Jurkat, Clone E6-1 (cell line): ENCODE data around the gene GALNT1. TPM values are rescaled to one million over a fixed set of nuclear protein-coding genes. Genes with fewer than 3 reads are reported as not detected.
A peak's percentile ranks its signal among the peaks of the same experiment; 100 is the strongest.
"Not testable (repeated sequence)": the region's sequence is repeated elsewhere in the genome, so short reads cannot be mapped to it uniquely, and the experiment has no call there.

Experiments used
- DNase-seq: peaks from one replicate; pipeline ENCODE4 v3.0.0-alpha.2; 2011; ENCODE audit warnings: low read depth, low spot score
- H3K4me3 ChIP-seq: 2 replicates; pipeline ENCODE4 v1.5.1; 2011; ENCODE audit warnings: mild to moderate bottlenecking, low read length, control low read depth, moderate library complexity
- polyA plus RNA-seq: library from polyadenylated mRNA; unstranded; fragments of >200 nt; gene quantifications from one replicate; pipeline ENCODE4 v1.2.1, GENCODE V29; 2012; ENCODE audit warnings: missing spikeins; ENCODE audit not compliant: insufficient read length, insufficient read depth

GALNT1 gene
- 41.5 TPM for polyA plus RNA-seq

GRCh38 chr18:35581546-35581897, at the start of gene GALNT1:
Gene GALNT1, plus strand, starts transcription at chr18:35581740. Its CDS starts 72,923 bp downstream, at chr18:35654663.
- peak within 1 kb of the TSS; percentile 64 for H3K4me3 ChIP-seq
- no peak for DNase-seq

- H3K4me3 ChIP-seq = no peak overlapping the region
- DNase-seq = no peak
Observed at GRCh38 chr18:35533916-35534405, 47.6 kb upstream of the GALNT1 start.

GRCh38 chr18:35535297-35535696, 46.2 kb upstream of the GALNT1 start:
- no peak overlapping the region for H3K4me3 ChIP-seq
- peak; percentile 78 for DNase-seq

- DNase-seq = no peak
- H3K4me3 ChIP-seq = no peak overlapping the region
Observed at GRCh38 chr18:35542356-35542755, 39.2 kb upstream of the GALNT1 start.

- H3K4me3 ChIP-seq = no peak overlapping the region
- DNase-seq = no peak
Observed at GRCh38 chr18:35547008-35547605, 34.4 kb upstream of the GALNT1 start.

- no peak overlapping the region for H3K4me3 ChIP-seq
Observed at GRCh38 chr18:35549564-35549963, 32.0 kb upstream of the GALNT1 start.

GRCh38 chr18:35553300-35553699, 28.2 kb upstream of the GALNT1 start:
- no peak overlapping the region for H3K4me3 ChIP-seq
- DNase-seq = no peak

More at GRCh38 chr18:35549564-35549963, 32.0 kb upstream of the GALNT1 start:
- DNase-seq = no peak

GRCh38 chr18:35555538-35555937, 26.0 kb upstream of the GALNT1 start:
- DNase-seq, H3K4me3 ChIP-seq: not testable (repeated sequence)

- H3K4me3 ChIP-seq = no peak overlapping the region
- DNase-seq = no peak
Observed at GRCh38 chr18:35559867-35560266, 21.7 kb upstream of the GALNT1 start.

GRCh38 chr18:35564795-35565453, 16.6 kb upstream of the GALNT1 start:
- H3K4me3 ChIP-seq = no peak overlapping the region
- no peak for DNase-seq

- no peak for DNase-seq
- H3K4me3 ChIP-seq = no peak overlapping the region
Observed at GRCh38 chr18:35566019-35566418, 15.5 kb upstream of the GALNT1 start.

- DNase-seq = no peak
- no peak overlapping the region for H3K4me3 ChIP-seq
Observed at GRCh38 chr18:35570182-35570581, 11.4 kb upstream of the GALNT1 start.

- no peak for DNase-seq
- no peak overlapping the region for H3K4me3 ChIP-seq
Observed at GRCh38 chr18:35571138-35571537, 10.4 kb upstream of the GALNT1 start.

- DNase-seq = no peak
- H3K4me3 ChIP-seq = no peak overlapping the region
Observed at GRCh38 chr18:35572644-35573043, 8.9 kb upstream of the GALNT1 start.

- peak; percentile 74 for DNase-seq
- no peak overlapping the region for H3K4me3 ChIP-seq
Observed at GRCh38 chr18:35573531-35573930, 8.0 kb upstream of the GALNT1 start.

- not testable (repeated sequence) for DNase-seq, H3K4me3 ChIP-seq
Observed at GRCh38 chr18:35576240-35576845, 5.2 kb upstream of the GALNT1 start.

- no peak overlapping the region for H3K4me3 ChIP-seq
- no peak for DNase-seq
Observed at GRCh38 chr18:35577045-35577848, 4.3 kb upstream of the GALNT1 start.

GRCh38 chr18:35578481-35578880, 3.1 kb upstream of the GALNT1 start:
- DNase-seq = no peak

GRCh38 chr18:35578936-35579335, 2.6 kb upstream of the GALNT1 start:
- no peak for DNase-seq

More at GRCh38 chr18:35578481-35578880, 3.1 kb upstream of the GALNT1 start:
- no peak overlapping the region for H3K4me3 ChIP-seq

More at GRCh38 chr18:35578936-35579335, 2.6 kb upstream of the GALNT1 start:
- no peak overlapping the region for H3K4me3 ChIP-seq
